Kidney epithelial cell (primary cell): ENCODE results near the gene SIPA1L2. TPM values are rescaled to one million over a fixed set of nuclear protein-coding genes. Genes with fewer than 3 reads are reported as not detected.

Experiments
- DNase-seq: peaks from one replicate; pipeline ENCODE4 v3.0.0-alpha.2; 2010; ENCODE audit warnings: low read depth
- H3K27me3 ChIP-seq: 2 replicates; pipeline ENCODE4 v1.6.0; 2011; ENCODE audit warnings: low read length; ENCODE audit not compliant: control insufficient read depth, insufficient read depth
- H3K36me3 ChIP-seq: 2 replicates; pipeline ENCODE4 v1.5.1; 2011; ENCODE audit warnings: low read length; ENCODE audit not compliant: control insufficient read depth, insufficient read depth
- H3K4me3 ChIP-seq: 2 replicates; pipeline ENCODE4 v1.5.1; 2011; ENCODE audit warnings: low read depth, mild to moderate bottlenecking, control low read depth, low read length
- CTCF ChIP-seq: IDR thresholded peaks from 2 replicates; pipeline ENCODE4 v1.5.1; 2011; ENCODE audit warnings: mild to moderate bottlenecking, moderate library complexity, low read length, control low read depth, inconsistent platforms; ENCODE audit not compliant: insufficient read depth, poor library complexity, severe bottlenecking
- total RNA-seq: library from RNA; depleted of rRNA; stranded (reverse); fragments of >200 nt; gene quantifications from 2 replicates; pipeline ENCODE4 v1.2.3, GENCODE V29; 2015

The SIPA1L2 gene
- total RNA-seq, 1 donor from 2014 or later, result 13.7 TPM

- TF ChIP-seq CTCF, result no peak
- no peak for DNase-seq
- Histone ChIP-seq H3K27me3 (no peaks in the 10 kb centered on the region), H3K36me3 (no peaks in the 10 kb centered on the region), H3K4me3 (no peak overlapping the region)
Measured at GRCh38 chr1:232662910-232663309, 33.0 kb upstream of the SIPA1L2 start.

- no peaks in the 10 kb centered on the region for H3K36me3 ChIP-seq
- no peak for TF ChIP-seq CTCF
- H3K27me3 ChIP-seq, result no peaks in the 10 kb centered on the region
- no peak for DNase-seq
- no peak overlapping the region for H3K4me3 ChIP-seq
Measured at GRCh38 chr1:232658386-232658785, 28.5 kb upstream of the SIPA1L2 start.

- Histone ChIP-seq H3K27me3 (no peaks in the 10 kb centered on the region), H3K36me3 (no peaks in the 10 kb centered on the region)
- no peak for TF ChIP-seq CTCF
Measured at GRCh38 chr1:232657426-232658005, 27.6 kb upstream of the SIPA1L2 start.

GRCh38 chr1:232655746-232656085, 25.8 kb upstream of the SIPA1L2 start:
- no peak for DNase-seq
- H3K27me3 ChIP-seq, result no peaks in the 10 kb centered on the region
- TF ChIP-seq CTCF, result no peak
- H3K36me3 ChIP-seq, result no peaks in the 10 kb centered on the region
- no peak overlapping the region for H3K4me3 ChIP-seq

More at GRCh38 chr1:232657426-232658005, 27.6 kb upstream of the SIPA1L2 start:
- no peak overlapping the region for H3K4me3 ChIP-seq
- no peak for DNase-seq

- no peaks in the 10 kb centered on the region for H3K36me3 ChIP-seq
- DNase-seq, result peak; percentile 5
- TF ChIP-seq CTCF, result no peak
- no peak overlapping the region for H3K4me3 ChIP-seq
- no peaks in the 10 kb centered on the region for H3K27me3 ChIP-seq
Measured at GRCh38 chr1:232655028-232655745, 25.3 kb upstream of the SIPA1L2 start.

- Histone ChIP-seq H3K27me3 (no peaks in the 10 kb centered on the region), H3K4me3 (no peak overlapping the region), H3K36me3 (no peaks in the 10 kb centered on the region)
- TF ChIP-seq CTCF, result no peak
- DNase-seq, result no peak
Measured at GRCh38 chr1:232653789-232654188, 23.9 kb upstream of the SIPA1L2 start.
